ENCODE results near the gene PALD1. TPM values are rescaled to one million over a fixed set of nuclear protein-coding genes. Genes with fewer than 3 reads are reported as not detected.

The PALD1 gene
- total RNA-seq (2014; rRNA removed; shearing (Covaris generic)) (48.7 and 58.2 TPM in 2 replicates), polyA plus RNA-seq (2016; fragmentation: Nextera tagmentation; extraction: Ambion mirVana) (11.1 and 11.9 TPM in 2 replicates)
- long read RNA-seq, partial matches to known transcripts, result 3 of 4 reads
- long read RNA-seq, other reads (novel, unspliced or antisense), result 1 of 4 reads

DNA sequence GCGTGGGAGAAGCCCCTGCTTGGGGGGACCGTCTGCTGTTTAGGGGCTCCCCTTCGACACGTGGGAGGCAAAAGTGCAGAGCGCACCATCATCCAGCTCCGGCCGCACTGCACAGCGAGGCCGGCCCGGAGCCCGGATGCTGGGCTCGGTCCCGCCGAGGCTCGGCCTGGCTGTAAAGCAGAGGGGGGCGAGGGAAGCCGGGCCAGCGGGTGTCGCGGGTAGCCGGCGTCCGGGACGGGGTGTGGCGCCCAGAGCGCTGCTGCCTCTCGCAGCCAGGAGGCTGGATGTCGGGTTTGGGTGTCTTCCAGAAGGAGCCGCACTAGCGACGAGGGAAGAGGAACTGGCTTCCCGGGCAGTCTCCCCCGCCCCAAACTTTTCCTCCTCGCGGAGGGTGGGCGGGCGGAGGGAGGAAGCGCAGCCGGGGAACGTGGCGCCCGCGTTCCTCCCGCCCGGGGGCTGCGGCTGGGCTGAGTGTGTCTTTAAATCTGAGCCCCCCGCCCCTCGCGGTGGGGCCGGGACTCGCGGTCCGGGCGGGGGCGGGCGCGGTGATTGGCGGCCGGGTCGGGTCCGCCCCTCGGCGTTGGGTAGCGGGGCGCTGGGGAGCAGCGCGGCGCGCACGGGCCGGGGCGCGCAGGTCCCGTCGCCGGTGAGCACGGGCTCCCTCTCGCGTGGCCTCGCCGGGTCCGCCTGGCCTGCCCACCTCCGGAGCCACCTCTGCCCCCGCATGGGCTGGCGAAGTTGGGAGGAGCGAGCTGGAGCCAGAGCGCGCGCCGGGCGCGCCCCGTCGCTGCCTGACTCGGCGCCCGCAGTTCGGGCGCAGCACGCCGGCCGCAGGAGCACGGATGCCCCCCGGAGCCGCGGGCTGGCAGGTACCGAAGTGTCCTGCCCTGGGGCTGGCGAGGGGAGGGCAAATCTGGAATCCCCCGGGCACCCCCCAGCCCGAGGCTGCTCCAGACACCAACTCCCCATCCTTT is at the start of gene PALD1:
TSS of gene PALD1 (plus strand) at position 577 of the 974 bp plus-strand sequence. CDS start 47,185 bp downstream, outside the sequence.
- ATAC-seq (peak; percentile 70), DNase-seq (ENCODE audit: low spot score) (peak; percentile 88)
- H3K9me2 ChIP-seq (ENCODE audit: insufficient read depth), result no peaks in the 10 kb centered on the region
- Mint-ChIP-seq H3K9me3 (no peaks in the 10 kb centered on the region), H3K27me3 (ENCODE audit: insufficient read depth, low read depth, poor library complexity) (peaks cover 31% of the 10 kb centered on the region), H3K27ac (peak within 1 kb of the TSS; percentile 85), H3K4me1 (peaks cover 46% of the 10 kb centered on the region), H3K36me3 (ENCODE audit: low read depth) (no peaks in the 10 kb centered on the region), H3K4me3 (peak within 1 kb of the TSS; percentile 82)
- TF ChIP-seq POLR2AphosphoS5 (IDR thresholded peaks at IDR 0.05; ENCODE audit: low read depth), result peak; percentile 46
- no peak for TF ChIP-seq JUNB (IDR thresholded peaks at IDR 0.05; ENCODE audit: unreplicated experiment)
- peaks cover 10% of the 10 kb centered on the region; the same call in 1 of the 2 replicates for H3F3A ChIP-seq (replicated peaks; ENCODE audit: low read depth)
- H3K4me2 ChIP-seq, result peak within 1 kb of the TSS; percentile 99
- H3K4me3 ChIP-seq, result peak within 1 kb of the TSS; percentile 94
- H2AFZ ChIP-seq, result peak within 1 kb of the TSS; percentile 87
- H3K36me3 ChIP-seq (ENCODE audit: insufficient read depth), result no peaks in the 10 kb centered on the region
- H4K20me1 ChIP-seq (replicated peaks; ENCODE audit: insufficient read depth), result no peaks in the 10 kb centered on the region; the same call in 1 of the 2 replicates
- peaks cover 28% of the 10 kb centered on the region for H3K4me1 ChIP-seq (ENCODE audit: insufficient read depth)
- H3K79me2 ChIP-seq (replicated peaks; ENCODE audit: insufficient read depth), result peaks cover 31% of the 10 kb centered on the region
- H3K27me3 ChIP-seq (ENCODE audit: insufficient read depth), result 0 out of 2 replicates have a peak, but pooled peaks cover 3% of the 10 kb centered on the region
- peak within 1 kb of the TSS; percentile 90; the same call in 1 of the 2 replicates for H3K27ac ChIP-seq (ENCODE audit: low read depth)

DNA sequence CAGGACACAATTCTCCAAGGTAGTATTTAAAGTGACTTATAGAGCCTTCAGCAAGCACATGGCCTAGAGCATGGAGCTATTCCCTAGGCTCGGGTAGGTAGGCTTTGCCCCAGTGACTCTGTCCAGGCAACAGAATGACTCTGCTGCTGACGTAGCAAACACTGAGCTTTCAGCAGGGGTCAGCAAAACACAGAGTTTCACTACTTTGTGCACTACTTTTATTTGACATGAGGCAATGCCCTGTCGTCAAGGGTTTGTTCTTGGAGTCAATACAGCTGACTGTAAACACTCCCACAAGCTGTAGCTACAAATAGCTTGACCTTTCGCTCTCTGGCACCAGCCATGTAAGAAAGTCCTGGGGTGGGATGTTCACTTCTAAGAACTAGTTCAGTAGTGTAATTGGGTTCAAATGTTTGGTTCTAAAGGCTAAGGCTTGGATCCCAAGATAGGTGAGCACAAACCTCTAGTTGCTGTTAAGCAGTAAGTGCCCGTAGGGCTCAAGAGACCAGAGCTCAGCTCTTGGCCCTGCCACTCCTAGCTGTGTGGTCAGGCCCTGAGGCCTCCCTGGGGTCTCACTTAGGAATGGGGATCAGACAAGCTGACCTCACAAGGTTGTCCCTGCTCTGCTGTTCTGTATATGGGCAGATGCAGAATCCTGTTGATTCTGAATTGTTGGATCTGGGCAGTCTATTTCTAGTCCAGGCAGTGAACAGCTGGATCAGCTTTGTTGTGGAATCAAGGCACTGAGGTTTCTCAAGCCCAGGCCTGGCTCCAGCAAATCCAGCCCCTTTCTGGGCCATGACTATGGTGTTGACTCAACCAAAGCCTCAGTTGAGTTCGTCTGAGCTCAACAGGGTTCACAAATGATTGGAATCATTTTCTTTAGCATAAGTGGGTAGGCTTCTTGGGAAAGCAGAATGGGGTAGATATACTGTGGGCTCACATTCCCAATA is 47.8 kb upstream of the PALD1 start:
- Mint-ChIP-seq H3K4me3 (no peak overlapping the region), H3K27ac (no peak overlapping the region), H3K27me3 (ENCODE audit: insufficient read depth, low read depth, poor library complexity) (no peaks in the 10 kb centered on the region), H3K4me1 (peaks cover 10% of the 10 kb centered on the region), H3K9me3 (no peaks in the 10 kb centered on the region), H3K36me3 (ENCODE audit: low read depth) (peaks cover 6% of the 10 kb centered on the region)
- peaks cover 14% of the 10 kb centered on the region for H3K36me3 ChIP-seq (ENCODE audit: insufficient read depth)
- peak overlapping the region; percentile 59; the same call in 1 of the 2 replicates for H3K27ac ChIP-seq (ENCODE audit: low read depth)
- no peak overlapping the region for H3K4me2 ChIP-seq
- H3K4me1 ChIP-seq (ENCODE audit: insufficient read depth), result 0 out of 2 replicates have a peak, but pooled peaks cover 13% of the 10 kb centered on the region
- H3K27me3 ChIP-seq (ENCODE audit: insufficient read depth), result no peaks in the 10 kb centered on the region
- ATAC-seq (peak; percentile 76), DNase-seq (ENCODE audit: low spot score) (peak; percentile 55)
- no peaks in the 10 kb centered on the region for H3K9me2 ChIP-seq (ENCODE audit: insufficient read depth)
- TF ChIP-seq EZH2phosphoT487 (IDR thresholded peaks at IDR 0.05; ENCODE audit: unreplicated experiment), result no peak
- no peak for TF ChIP-seq JUNB (IDR thresholded peaks at IDR 0.05; ENCODE audit: unreplicated experiment)
- TF ChIP-seq, protein P1, sequence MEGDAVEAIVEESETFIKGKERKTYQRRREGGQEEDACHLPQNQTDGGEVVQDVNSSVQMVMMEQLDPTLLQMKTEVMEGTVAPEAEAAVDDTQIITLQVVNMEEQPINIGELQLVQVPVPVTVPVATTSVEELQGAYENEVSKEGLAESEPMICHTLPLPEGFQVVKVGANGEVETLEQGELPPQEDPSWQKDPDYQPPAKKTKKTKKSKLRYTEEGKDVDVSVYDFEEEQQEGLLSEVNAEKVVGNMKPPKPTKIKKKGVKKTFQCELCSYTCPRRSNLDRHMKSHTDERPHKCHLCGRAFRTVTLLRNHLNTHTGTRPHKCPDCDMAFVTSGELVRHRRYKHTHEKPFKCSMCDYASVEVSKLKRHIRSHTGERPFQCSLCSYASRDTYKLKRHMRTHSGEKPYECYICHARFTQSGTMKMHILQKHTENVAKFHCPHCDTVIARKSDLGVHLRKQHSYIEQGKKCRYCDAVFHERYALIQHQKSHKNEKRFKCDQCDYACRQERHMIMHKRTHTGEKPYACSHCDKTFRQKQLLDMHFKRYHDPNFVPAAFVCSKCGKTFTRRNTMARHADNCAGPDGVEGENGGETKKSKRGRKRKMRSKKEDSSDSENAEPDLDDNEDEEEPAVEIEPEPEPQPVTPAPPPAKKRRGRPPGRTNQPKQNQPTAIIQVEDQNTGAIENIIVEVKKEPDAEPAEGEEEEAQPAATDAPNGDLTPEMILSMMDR (conservative IDR thresholded peaks at IDR 0.05; ENCODE audit: low read depth in 2 of 2), result peak; percentile 41 to 72
- H3K79me2 ChIP-seq (replicated peaks; ENCODE audit: insufficient read depth), result peaks cover 14% of the 10 kb centered on the region; the same call in 1 of the 2 replicates
- peaks cover 13% of the 10 kb centered on the region; the same call in 1 of the 2 replicates for H3F3A ChIP-seq (replicated peaks; ENCODE audit: low read depth)
- H2AFZ ChIP-seq, result no peak overlapping the region
- H4K20me1 ChIP-seq (replicated peaks; ENCODE audit: insufficient read depth), result peaks cover 10% of the 10 kb centered on the region
- H3K4me3 ChIP-seq, result no peak overlapping the region
